ENCODE data around the gene ZWILCH.

- TF ChIP-seq, protein P1, sequence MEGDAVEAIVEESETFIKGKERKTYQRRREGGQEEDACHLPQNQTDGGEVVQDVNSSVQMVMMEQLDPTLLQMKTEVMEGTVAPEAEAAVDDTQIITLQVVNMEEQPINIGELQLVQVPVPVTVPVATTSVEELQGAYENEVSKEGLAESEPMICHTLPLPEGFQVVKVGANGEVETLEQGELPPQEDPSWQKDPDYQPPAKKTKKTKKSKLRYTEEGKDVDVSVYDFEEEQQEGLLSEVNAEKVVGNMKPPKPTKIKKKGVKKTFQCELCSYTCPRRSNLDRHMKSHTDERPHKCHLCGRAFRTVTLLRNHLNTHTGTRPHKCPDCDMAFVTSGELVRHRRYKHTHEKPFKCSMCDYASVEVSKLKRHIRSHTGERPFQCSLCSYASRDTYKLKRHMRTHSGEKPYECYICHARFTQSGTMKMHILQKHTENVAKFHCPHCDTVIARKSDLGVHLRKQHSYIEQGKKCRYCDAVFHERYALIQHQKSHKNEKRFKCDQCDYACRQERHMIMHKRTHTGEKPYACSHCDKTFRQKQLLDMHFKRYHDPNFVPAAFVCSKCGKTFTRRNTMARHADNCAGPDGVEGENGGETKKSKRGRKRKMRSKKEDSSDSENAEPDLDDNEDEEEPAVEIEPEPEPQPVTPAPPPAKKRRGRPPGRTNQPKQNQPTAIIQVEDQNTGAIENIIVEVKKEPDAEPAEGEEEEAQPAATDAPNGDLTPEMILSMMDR (IDR thresholded peaks at IDR 0.05; ENCODE audit: insufficient read depth, low read depth, low read length), result no peak
- TF ChIP-seq EZH2 (IDR thresholded peaks at IDR 0.05; ENCODE audit: insufficient read depth, low read length), result no peak
These were observed 58.5 kb downstream of the ZWILCH start for GRCh38 chr15:66563566-66564110.

All from astrocyte (in vitro differentiated cells and primary cell).